Activated CD8-positive, alpha-beta memory T cell treated with anti-CD3 and anti-CD28 coated beads, Interleukin-2, amount 10 ng/mL, durations not matched to agents 7 days and 5 days (primary cell): ENCODE measurements around the gene GLRX3. TPM values are rescaled to one million over a fixed set of nuclear protein-coding genes. Genes with fewer than 3 reads are reported as not detected.
"Not testable (repeated sequence)": the region's sequence is repeated elsewhere in the genome, so short reads cannot be mapped to it uniquely, and the experiment has no call there.

ENCODE experiments used
- ATAC-seq: fragments of 150-1000 bp; cut with Tn5 transposase; one replicate; pipeline ENCODE4 v1.10.0; 2021; ENCODE audit warnings: moderate library complexity
- CTCF ChIA-PET: fragments of 350-600 bp; sonication (Branson Sonifier 250); formaldehyde crosslinking; loops from one replicate; lab custom pipeline; 2021; ENCODE audit warnings: antibody characterized with exemption; lab: Charles Lee
- DNase-seq: peaks from one replicate; pipeline ENCODE4 v3.0.0-alpha.2; 2020
- H3K27ac Mint-ChIP-seq: one replicate; pipeline ENCODE4 v1.8.0; 2021; ENCODE audit warnings: mild to moderate bottlenecking, mixed read lengths
- H3K27me3 Mint-ChIP-seq: one replicate; pipeline ENCODE4 v1.8.0; 2021; ENCODE audit warnings: mixed read lengths
- H3K36me3 Mint-ChIP-seq: one replicate; pipeline ENCODE4 v1.8.0; 2021; ENCODE audit warnings: mild to moderate bottlenecking, mixed read lengths
- H3K4me1 Mint-ChIP-seq: one replicate; pipeline ENCODE4 v1.8.0; 2021; ENCODE audit warnings: mixed read lengths
- H3K4me3 Mint-ChIP-seq: one replicate; pipeline ENCODE4 v1.8.0; 2021; ENCODE audit warnings: mild to moderate bottlenecking, moderate library complexity, mixed read lengths
- H3K9me3 Mint-ChIP-seq: one replicate; pipeline ENCODE4 v1.8.0; 2022; ENCODE audit warnings: low read depth, mixed read lengths
- total RNA-seq, 2 experiments: library from RNA; stranded (reverse); gene quantifications; one replicate each; pipeline ENCODE4 v1.2.3, GENCODE V29; 2021

The GLRX3 gene
- 10 to 100 TPM; 65.0 to 89.7 TPM for total RNA-seq

DNA sequence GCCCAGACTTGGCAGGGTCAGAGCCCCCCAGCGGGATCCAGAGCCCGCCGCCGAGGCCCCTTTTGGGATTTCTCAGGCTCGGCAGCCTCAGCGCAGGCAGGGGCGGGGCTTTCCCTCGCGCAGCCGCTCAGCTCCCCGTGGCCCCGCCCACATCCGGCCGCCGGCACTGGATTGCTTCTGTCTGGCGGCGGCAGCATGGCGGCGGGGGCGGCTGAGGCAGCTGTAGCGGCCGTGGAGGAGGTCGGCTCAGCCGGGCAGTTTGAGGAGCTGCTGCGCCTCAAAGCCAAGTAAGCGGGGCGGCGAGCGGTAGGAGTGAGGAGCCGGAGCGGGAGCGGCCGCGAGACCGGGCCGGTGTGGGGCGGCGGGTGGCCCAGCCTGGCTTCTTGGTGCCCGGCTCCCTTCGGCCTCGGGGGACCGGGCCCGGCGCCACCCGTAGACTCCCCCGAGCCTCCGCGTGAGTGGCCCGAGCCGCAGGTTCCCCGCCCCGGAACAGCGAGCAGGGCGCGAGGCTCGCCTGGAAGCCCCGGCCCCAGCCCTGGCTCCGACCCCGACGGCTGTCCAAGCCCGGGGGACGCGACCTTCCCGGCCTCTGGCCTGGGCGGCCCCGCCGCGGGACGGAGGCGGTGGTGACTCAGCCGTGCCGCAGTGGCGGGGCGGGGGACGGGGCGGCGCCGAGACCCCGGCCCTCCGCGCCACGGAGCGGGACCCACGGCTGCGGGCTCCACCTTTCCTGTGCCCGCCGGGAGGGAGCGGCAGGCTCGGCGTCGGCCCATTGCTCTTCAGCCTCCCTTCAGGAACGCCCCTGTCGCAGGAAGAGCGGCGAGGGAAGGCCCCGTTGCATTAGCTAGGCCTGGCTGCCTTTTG lies at the start of gene GLRX3:
Gene GLRX3 (plus strand): TSS at position 166 of the 864 bp plus-strand sequence. CDS start 30 bp downstream, at position 196.
- no peaks in the 10 kb centered on the region for H3K9me3 Mint-ChIP-seq
- DNase-seq, result peak; percentile 90
- H3K4me1 Mint-ChIP-seq, result peaks cover 42% of the 10 kb centered on the region
- H3K27ac Mint-ChIP-seq, result peak within 1 kb of the TSS; percentile 82
- H3K36me3 Mint-ChIP-seq, result peaks cover 11% of the 10 kb centered on the region
- H3K4me3 Mint-ChIP-seq, result peak within 1 kb of the TSS; percentile 80
- CTCF ChIA-PET, result interaction anchor here (0.8 to 3.2 kb wide), 3 partner anchors 23 to 29 kb away, joined by 3 to 48 read pairs (median 8); partner anchors contain the start of gene C10orf143
- peaks cover 15% of the 10 kb centered on the region for H3K27me3 Mint-ChIP-seq
- peak; percentile 89 for ATAC-seq

DNA sequence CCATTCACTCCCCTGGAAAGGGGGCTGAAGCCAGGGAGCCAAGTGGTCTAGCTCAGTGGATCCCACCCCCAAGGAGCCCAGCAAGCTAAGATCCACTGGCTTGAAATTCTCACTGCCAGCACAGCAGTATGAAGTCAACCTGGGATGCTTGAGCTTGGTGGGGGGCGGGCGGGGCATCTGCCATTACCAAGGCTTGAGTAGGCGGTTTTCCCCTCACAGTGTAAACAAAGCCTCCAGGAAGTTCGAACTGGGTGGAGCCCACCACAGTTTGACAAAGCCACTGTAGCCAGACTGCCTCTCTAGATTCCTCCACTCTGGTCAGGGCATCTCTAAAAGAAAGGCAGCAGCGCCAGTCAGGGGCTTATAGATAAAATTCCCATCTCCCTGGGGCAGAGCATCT lies 45.6 kb upstream of the GLRX3 start:
- ATAC-seq, H3K27ac Mint-ChIP-seq, H3K4me3 Mint-ChIP-seq, H3K4me1 Mint-ChIP-seq, H3K27me3 Mint-ChIP-seq: not testable (repeated sequence)
- Mint-ChIP-seq H3K9me3 (peaks cover 10% of the 10 kb centered on the region), H3K36me3 (peaks cover 18% of the 10 kb centered on the region)
- DNase-seq, result peak; percentile 48
- CTCF ChIA-PET, result interaction anchor here (1.3 kb wide), 1 partner anchor 19 kb away, joined by 4 read pairs; no protein-coding TSS in a partner anchor

DNA sequence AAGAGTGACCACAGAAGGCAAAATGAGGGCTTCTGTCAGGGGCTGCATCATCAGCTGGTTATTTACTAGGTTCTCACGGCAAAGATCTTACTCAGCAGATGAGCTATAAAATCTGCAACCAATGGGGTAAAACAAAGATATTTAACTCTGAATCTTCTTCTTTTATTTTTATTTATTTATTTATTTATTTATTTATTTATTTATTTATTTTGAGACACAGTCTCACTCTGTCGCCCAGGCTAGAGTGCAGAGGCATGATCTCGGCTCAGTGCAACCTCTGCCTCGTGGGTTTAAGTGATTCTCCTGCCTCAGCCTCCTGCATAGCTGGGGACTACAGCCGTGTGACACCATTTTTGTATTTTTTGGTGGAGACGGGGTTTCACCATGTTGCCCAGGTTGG lies 36.8 kb upstream of the GLRX3 start:
- no peaks in the 10 kb centered on the region for H3K9me3 Mint-ChIP-seq
- no peak for DNase-seq
- peaks cover 7% of the 10 kb centered on the region for H3K36me3 Mint-ChIP-seq
- H3K4me3 Mint-ChIP-seq, result no peak overlapping the region
- H3K4me1 Mint-ChIP-seq, result no peaks in the 10 kb centered on the region
- H3K27me3 Mint-ChIP-seq, result no peaks in the 10 kb centered on the region
- no peak overlapping the region for H3K27ac Mint-ChIP-seq
- CTCF ChIA-PET, result interaction anchor here (2.1 kb wide), 1 partner anchor 11 kb away, joined by 10 read pairs; the partner anchor contains the start of gene C10orf143
- ATAC-seq, result no peak

DNA sequence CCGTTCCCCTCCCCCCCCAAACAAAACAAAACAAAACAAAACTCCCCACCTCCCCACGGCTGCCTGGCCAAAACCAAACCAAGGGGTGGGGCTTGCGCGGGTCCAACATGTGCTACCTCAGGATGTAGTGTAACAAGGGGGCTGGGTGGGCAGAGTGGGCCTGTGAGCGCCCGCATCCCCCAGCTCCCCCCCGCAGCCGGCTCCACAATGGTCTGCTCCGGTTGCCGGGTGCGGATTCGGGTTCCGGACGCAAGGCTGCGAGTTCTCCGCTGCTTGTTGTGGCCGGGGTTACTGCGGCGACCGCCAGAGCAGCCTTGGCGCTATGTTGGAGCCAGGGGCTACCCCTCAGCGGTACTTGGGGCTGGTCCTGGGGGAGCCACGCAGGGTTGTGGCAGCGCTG lies 30.5 kb upstream of the GLRX3 start:
- Mint-ChIP-seq H3K9me3 (no peaks in the 10 kb centered on the region), H3K36me3 (peaks cover 9% of the 10 kb centered on the region), H3K27me3 (no peaks in the 10 kb centered on the region), H3K4me1 (peaks cover 36% of the 10 kb centered on the region), H3K27ac (no peak overlapping the region), H3K4me3 (no peak overlapping the region)
- DNase-seq (no peak), ATAC-seq (no peak)
- CTCF ChIA-PET, result no interaction called here

DNA sequence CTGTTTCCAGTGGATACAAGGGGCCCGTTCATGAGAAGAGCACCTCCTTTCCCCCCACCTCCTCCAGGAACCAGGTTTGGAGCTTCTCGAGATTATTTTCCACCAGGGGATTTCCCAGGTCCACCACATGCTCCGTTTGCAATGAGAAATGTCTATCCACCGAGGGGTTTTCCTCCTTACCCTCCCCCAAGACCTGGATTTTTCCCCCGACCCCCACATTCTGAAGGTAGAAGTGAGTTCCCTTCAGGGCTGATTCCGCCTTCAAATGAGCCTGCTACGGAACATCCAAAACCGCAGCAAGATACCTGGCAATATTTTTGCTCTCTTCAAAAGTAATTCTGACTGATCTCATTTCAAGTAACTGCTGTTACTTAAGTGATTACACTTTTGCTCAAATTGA lies 28.0 kb upstream of the GLRX3 start:
- not testable (repeated sequence) for H3K27me3 Mint-ChIP-seq, DNase-seq, H3K9me3 Mint-ChIP-seq, ATAC-seq
- Mint-ChIP-seq H3K36me3 (peaks cover 14% of the 10 kb centered on the region), H3K27ac (peak overlapping the region; percentile 63), H3K4me3 (peak overlapping the region; percentile 48), H3K4me1 (peaks cover 48% of the 10 kb centered on the region)
- CTCF ChIA-PET, result interaction anchor here (1.1 to 3.8 kb wide), 3 partner anchors 19 to 29 kb away, joined by 3 to 23 read pairs (median 3); no protein-coding TSS in a partner anchor

DNA sequence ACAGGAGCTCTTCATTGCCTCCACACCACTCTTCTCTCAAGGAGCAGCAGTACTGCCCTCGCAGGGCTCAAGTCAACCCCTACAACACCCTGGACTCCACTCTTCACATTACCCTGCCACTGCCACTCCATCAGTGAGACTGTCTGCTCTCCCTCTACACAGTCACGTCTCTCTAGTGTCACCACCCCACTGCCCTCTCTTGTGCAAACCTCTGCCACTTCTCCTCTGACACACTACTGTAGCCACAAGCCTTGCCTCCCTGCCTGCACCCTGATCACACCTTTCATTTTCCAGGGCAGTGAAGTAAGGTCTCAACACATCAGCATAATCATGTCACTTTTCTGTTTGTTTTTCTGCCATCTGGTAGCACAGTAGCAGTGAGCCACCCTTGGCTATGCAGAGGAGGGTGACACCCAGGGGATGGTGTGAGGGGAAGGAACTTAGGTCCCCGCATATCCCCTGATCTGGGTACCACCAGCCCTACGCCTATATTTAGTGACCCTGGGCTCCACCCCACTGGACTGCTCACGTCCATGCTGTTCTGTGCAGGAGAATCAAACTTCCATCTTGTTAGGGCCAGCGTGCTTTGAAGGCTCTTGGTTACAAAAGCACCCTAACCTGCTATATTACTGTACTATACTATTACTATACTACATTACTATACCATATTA lies 27.1 kb upstream of the GLRX3 start:
- Mint-ChIP-seq H3K27ac (peak overlapping the region; percentile 79), H3K36me3 (peaks cover 14% of the 10 kb centered on the region), H3K4me3 (peak overlapping the region; percentile 98), H3K4me1 (peaks cover 50% of the 10 kb centered on the region), H3K9me3 (no peaks in the 10 kb centered on the region), H3K27me3 (no peaks in the 10 kb centered on the region)
- ATAC-seq (no peak), DNase-seq (peak; percentile 54)
- CTCF ChIA-PET, result interaction anchor here (0.8 to 3.8 kb wide), 20 partner anchors 10 to 1897 kb away, joined by 3 to 48 read pairs (median 4); partner anchors contain the start of gene GLRX3

DNA sequence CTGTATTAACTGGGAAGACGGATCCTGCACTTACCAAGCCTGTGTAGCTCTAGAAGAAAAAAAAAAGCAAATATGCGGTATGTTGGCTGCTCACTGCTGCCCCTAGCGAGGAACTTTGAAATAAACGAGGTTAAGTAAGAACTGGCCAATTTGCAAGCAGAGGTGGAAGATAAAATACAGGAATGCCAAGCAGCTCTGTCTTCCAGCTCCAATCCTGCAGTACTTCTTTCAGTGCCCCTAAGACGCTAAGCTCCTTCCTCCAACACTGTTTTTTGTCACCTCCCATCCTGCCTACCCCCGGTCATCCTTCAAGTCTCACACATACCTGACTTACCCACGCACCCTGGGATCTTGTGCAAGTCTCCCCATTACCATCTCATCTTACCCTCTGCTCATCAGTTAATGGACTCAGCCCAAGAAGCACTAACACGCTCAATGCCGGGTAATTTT lies 26.4 kb upstream of the GLRX3 start:
- H3K27ac Mint-ChIP-seq, result peak overlapping the region; percentile 97
- H3K27me3 Mint-ChIP-seq, result no peaks in the 10 kb centered on the region
- no peaks in the 10 kb centered on the region for H3K9me3 Mint-ChIP-seq
- CTCF ChIA-PET, result interaction anchor here (0.8 to 3.8 kb wide), 22 partner anchors 11 to 1898 kb away, joined by 3 to 48 read pairs (median 4); partner anchors contain the start of gene GLRX3
- H3K4me1 Mint-ChIP-seq, result peaks cover 50% of the 10 kb centered on the region
- DNase-seq, result peak; percentile 79
- peak overlapping the region; percentile 98 for H3K4me3 Mint-ChIP-seq
- H3K36me3 Mint-ChIP-seq, result peaks cover 14% of the 10 kb centered on the region
- no peak for ATAC-seq

DNA sequence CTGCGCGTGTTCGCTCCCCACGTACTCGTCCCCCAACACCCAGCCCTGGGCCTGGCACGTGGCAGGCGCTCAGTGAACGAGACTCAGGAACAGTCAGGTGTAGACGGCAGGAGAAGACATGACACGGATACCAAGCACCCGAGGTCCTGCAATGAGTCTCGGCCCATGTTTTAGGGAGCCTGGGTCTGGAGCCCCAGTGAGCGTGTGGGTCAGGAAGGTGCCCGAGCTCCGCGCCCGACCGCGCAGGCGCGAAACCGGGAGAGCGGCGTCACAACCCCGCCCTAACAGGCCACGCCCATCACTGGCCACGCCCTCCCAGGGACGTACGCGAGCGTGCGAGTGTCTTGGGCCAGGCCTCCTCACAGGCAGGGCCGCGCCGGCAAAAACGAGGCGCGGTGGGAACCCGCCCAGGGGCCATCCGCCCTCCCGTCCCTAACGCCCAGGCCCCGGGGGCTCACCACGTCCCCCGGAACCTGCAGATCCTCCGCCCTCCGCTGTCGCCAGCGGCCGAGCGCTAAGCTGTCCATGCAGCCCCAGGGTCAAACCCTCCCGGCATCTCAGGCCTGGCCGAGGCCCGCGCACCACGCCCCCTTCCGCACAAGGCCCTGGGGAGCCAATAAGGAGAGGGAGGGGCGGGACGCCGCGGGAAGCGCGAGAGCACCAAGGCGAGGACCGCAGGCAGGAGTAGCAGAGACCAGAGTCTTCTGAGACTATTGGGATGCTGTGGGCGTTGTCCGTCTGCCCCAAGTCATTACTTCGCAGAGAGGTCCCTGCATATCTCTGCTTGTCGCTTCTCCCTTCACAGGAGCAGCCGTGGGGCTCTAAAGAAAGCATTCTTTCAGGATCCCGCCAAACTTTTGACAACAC lies 25.7 kb upstream of the GLRX3 start, which contains the start of gene C10orf143:
Gene C10orf143 (minus strand): TSS at position 585 of the 867 bp plus-strand sequence. CDS start 58 bp downstream, at position 527.
- Mint-ChIP-seq H3K27me3 (no peaks in the 10 kb centered on the region), H3K4me3 (peak within 1 kb of the TSS; percentile 98), H3K9me3 (no peaks in the 10 kb centered on the region), H3K27ac (peak within 1 kb of the TSS; percentile 97), H3K4me1 (peaks cover 50% of the 10 kb centered on the region), H3K36me3 (peaks cover 14% of the 10 kb centered on the region)
- ATAC-seq, result peak; percentile 85
- DNase-seq, result peak; percentile 97
- CTCF ChIA-PET, result interaction anchor here (0.8 to 3.8 kb wide), 22 partner anchors 12 to 1899 kb away, joined by 3 to 48 read pairs (median 4); partner anchors contain the start of gene GLRX3

DNA sequence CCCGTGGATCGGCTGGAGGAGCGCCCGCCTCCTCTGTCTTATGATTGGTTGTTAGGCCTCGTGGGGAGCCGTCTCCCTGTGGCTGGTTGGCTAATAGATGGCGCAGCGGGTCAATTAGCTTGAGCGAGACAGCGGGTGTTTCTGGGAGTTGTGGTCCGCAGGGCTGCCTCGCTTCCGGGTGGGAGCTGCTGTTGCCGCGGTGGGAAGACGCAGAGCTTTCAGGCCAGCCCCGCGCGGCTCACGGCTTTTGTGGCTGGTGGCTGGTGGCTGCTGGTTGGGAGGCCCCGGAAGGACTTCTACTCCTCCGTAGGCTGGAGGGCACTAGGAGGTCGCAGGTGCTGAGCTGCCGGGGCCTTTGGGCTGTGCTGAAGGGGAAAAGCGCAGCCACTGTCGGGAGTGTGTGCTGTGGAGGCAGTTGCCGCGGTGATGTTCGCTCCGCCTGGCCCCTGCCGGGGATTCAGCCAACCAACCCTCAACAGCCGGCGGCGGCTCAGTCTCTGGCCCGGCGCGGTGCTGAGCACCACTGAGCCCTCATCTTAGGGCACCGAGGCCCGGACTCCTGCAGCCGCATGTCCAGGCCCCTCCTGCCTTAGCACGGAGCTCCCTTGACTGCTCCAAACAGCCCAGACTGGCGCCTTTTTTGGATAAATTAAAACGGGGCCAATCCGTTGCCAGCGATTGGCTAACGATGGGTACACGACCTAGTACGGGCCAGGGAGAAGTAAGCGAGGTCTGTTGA lies 24.9 kb upstream of the GLRX3 start:
- ATAC-seq (peak; percentile 84), DNase-seq (peak; percentile 98)
- peak overlapping the region; percentile 97 for H3K27ac Mint-ChIP-seq
- no peaks in the 10 kb centered on the region for H3K27me3 Mint-ChIP-seq
- peaks cover 10% of the 10 kb centered on the region for H3K36me3 Mint-ChIP-seq
- CTCF ChIA-PET, result interaction anchor here (0.6 to 3.8 kb wide), 8 partner anchors 10 to 30 kb away, joined by 3 to 48 read pairs (median 4); partner anchors contain the start of gene GLRX3
- peak overlapping the region; percentile 98 for H3K4me3 Mint-ChIP-seq
- H3K4me1 Mint-ChIP-seq, result peaks cover 48% of the 10 kb centered on the region
- peaks cover 2% of the 10 kb centered on the region for H3K9me3 Mint-ChIP-seq

DNA sequence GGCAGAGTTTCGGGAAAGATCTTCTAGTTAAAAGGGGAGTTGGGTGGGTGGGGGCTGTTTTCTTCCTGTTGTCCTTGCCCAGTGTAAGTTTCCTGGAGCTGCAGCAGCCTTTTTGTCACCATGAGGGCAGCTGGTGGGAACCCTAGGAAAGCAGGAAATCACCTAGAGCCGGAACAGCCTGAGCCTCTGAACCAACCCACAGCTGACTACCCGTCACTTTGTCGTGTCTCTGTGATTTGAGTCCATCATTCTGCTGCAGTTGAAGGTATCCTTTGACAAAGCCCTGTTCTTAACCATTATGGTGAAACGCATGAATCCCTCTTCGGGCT lies 24.4 kb upstream of the GLRX3 start:
- Mint-ChIP-seq H3K4me1 (peaks cover 43% of the 10 kb centered on the region), H3K9me3 (peaks cover 2% of the 10 kb centered on the region), H3K27me3 (no peaks in the 10 kb centered on the region), H3K36me3 (peaks cover 10% of the 10 kb centered on the region), H3K27ac (peak overlapping the region; percentile 97), H3K4me3 (peak overlapping the region; percentile 98)
- CTCF ChIA-PET, result interaction anchor here (1.1 to 3.8 kb wide), 5 partner anchors 9 to 30 kb away, joined by 3 to 48 read pairs (median 4); partner anchors contain the start of gene GLRX3
- peak; percentile 50 for DNase-seq
- ATAC-seq, result no peak

DNA sequence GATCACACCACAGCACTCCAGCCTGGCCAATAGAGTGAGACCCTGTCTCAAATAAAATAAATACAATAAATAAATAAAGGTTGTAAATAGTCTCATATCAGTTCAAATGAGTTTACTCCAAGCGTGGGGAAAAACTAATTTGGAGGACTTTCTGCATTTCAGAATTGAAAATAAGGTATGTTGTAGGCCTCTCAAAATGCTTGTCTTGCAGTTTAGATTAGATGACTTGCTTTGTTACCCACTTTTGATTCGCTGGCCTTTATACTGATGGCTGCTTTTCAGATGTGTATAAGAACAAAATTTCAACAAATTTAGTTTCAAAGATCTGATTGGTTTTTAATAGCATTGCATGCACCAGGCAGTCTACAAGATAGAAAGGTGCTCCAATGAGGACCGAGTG lies 23.4 kb upstream of the GLRX3 start:
- CTCF ChIA-PET, result interaction anchor here (1.0 to 1.4 kb wide), 2 partner anchors 16 to 18 kb away, joined by 3 to 4 read pairs; no protein-coding TSS in a partner anchor
- ATAC-seq, result no peak
- no peak for DNase-seq
- H3K36me3 Mint-ChIP-seq, result peaks cover 8% of the 10 kb centered on the region
- peaks cover 2% of the 10 kb centered on the region for H3K9me3 Mint-ChIP-seq
- no peak overlapping the region for H3K27ac Mint-ChIP-seq
- H3K27me3 Mint-ChIP-seq, result no peaks in the 10 kb centered on the region
- no peak overlapping the region for H3K4me3 Mint-ChIP-seq
- peaks cover 33% of the 10 kb centered on the region for H3K4me1 Mint-ChIP-seq
